ENCODE measurements around the gene SRRT.
A peak's percentile ranks its signal among the peaks of the same experiment; 100 is the strongest.

The SRRT gene

DNA sequence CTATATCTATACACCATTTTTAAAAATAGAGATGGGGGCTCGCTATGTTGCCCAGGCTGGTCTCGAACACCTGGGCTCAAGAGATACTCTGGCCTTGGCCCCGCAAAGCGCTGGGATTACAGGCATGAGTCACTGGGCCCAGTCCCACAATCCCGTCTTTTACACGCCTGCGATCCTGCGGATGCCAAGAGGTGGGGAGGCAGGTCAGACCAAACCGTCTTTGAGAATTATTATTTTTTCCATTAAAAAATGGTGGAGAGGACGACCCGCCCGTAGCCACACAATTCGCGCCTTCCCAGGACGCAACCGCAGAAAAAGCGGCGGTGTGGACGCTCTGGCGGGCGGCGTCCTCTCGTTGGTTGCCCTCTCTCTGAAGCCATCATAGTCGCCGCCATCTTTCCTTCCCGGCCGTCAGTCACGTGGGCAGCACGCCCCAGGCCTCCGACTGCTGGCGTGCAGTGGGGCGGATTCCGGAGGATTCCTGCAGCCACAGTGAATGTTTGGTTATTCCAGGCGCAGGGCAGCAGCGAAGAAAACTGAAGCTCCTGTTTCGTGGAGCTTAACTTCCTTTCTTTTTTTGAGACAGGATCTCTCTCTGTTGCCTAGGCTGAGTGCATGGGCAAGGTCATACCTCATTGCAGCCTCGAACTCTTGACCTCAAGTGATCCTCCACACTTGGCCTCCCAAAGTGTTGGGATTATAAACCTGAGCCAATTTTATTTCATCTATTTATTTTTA lies 37.6 kb upstream of the SRRT start:
- TF ChIP-seq, protein P1, sequence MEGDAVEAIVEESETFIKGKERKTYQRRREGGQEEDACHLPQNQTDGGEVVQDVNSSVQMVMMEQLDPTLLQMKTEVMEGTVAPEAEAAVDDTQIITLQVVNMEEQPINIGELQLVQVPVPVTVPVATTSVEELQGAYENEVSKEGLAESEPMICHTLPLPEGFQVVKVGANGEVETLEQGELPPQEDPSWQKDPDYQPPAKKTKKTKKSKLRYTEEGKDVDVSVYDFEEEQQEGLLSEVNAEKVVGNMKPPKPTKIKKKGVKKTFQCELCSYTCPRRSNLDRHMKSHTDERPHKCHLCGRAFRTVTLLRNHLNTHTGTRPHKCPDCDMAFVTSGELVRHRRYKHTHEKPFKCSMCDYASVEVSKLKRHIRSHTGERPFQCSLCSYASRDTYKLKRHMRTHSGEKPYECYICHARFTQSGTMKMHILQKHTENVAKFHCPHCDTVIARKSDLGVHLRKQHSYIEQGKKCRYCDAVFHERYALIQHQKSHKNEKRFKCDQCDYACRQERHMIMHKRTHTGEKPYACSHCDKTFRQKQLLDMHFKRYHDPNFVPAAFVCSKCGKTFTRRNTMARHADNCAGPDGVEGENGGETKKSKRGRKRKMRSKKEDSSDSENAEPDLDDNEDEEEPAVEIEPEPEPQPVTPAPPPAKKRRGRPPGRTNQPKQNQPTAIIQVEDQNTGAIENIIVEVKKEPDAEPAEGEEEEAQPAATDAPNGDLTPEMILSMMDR (IDR thresholded peaks at IDR 0.05; ENCODE audit: low read depth, low read length) = no peak
- TF ChIP-seq EZH2phosphoT487 (IDR thresholded peaks at IDR 0.05; ENCODE audit: low read depth) = no peak
- Histone ChIP-seq H3K36me3 (replicated peaks; ENCODE audit: low read depth, low read length) (no peaks in the 10 kb centered on the region), H2AFZ (ENCODE audit: low read depth, low read length) (peak overlapping the region; percentile 93; the same call in 1 of the 2 replicates), H3K27ac (ENCODE audit: low read length) (peak overlapping the region; percentile 45), H3K79me2 (ENCODE audit: low read length) (no peaks in the 10 kb centered on the region), H3K4me3 (ENCODE audit: low read length) (peak overlapping the region; percentile 78), H3K4me1 (ENCODE audit: low read length) (peaks cover 6% of the 10 kb centered on the region; the same call in 1 of the 2 replicates), H3K4me2 (ENCODE audit: low read length) (peak overlapping the region; percentile 84), H3K27me3 (ENCODE audit: low read depth, low read length) (no peaks in the 10 kb centered on the region), H4K20me1 (ENCODE audit: insufficient read depth, low read length) (no peaks in the 10 kb centered on the region), H3K9me3 (ENCODE audit: insufficient read depth, low read length) (no peaks in the 10 kb centered on the region), H3K9ac (ENCODE audit: low read length) (peak overlapping the region; percentile 91)

DNA sequence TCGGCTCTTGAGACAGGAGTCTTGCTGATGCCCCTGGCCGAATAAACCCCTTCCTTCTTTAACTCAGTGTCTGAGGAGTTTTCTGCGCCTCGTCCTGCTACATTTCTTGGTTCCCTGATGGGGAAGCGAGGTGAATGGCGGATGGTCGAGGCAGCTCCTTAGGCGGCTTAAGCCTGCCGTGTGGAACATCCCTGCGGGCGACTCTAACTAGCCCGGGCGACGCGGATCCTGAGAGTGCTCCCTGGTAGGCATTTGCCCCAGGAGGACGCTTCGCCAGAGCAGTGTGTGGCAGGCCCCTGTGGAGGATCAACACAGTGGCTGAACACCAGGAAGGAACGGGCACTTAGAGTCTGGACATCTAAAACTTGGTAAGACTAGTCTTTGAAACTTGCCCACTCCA lies 35.5 kb upstream of the SRRT start:
- no peaks in the 10 kb centered on the region for H3K9me3 ChIP-seq (ENCODE audit: insufficient read depth, low read length)
- H3K9ac ChIP-seq (ENCODE audit: low read length) = no peak overlapping the region
- H3K4me3 ChIP-seq (ENCODE audit: low read length) = no peak overlapping the region
- no peaks in the 10 kb centered on the region for H3K36me3 ChIP-seq (replicated peaks; ENCODE audit: low read depth, low read length)
- H3K4me2 ChIP-seq (ENCODE audit: low read length) = no peak overlapping the region
- TF ChIP-seq, protein P1 (IDR thresholded peaks at IDR 0.05; ENCODE audit: low read depth, low read length) = no peak
- no peak for TF ChIP-seq EZH2phosphoT487 (IDR thresholded peaks at IDR 0.05; ENCODE audit: low read depth)
- no peak overlapping the region for H3K27ac ChIP-seq (ENCODE audit: low read length)
- H4K20me1 ChIP-seq (ENCODE audit: insufficient read depth, low read length) = no peaks in the 10 kb centered on the region
- no peaks in the 10 kb centered on the region for H3K79me2 ChIP-seq (ENCODE audit: low read length)
- H3K27me3 ChIP-seq (ENCODE audit: low read depth, low read length) = no peaks in the 10 kb centered on the region
- peaks cover 6% of the 10 kb centered on the region; the same call in 1 of the 2 replicates for H3K4me1 ChIP-seq (ENCODE audit: low read length)
- H2AFZ ChIP-seq (ENCODE audit: low read depth, low read length) = no peak overlapping the region

DNA sequence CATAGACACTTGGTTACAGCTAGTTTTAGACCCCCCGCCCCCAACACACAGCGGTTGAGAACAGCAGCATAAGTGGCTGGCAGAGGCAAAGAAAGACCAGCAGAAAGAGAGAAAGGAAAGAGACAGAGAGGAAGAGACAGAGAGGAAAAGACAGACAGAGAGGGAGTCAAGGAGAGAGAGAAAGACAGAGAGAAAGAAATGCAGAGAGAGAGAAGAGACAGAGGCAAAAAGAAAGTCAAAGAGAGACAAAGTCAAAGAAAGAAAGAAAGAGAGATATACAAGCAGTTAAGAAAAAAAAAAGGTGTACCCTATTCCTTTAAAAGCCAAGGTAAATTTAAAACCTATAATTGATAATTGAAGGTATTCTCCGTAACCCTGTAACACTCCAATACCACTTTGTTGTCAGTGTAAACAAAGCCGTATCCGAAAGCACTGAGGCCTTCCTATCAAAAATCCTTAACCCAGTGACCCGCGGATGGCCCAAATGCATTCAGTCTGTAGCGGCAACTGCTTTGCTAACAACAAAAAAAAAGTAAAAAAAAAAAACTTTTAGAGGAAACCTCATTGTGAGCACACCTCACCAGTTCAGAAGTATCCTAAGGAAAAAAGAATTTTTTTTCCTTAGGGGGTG lies 34.3 kb upstream of the SRRT start:
- H4K20me1 ChIP-seq (ENCODE audit: insufficient read depth, low read length) = no peaks in the 10 kb centered on the region
- H3K9ac ChIP-seq (ENCODE audit: low read length) = no peak overlapping the region
- no peaks in the 10 kb centered on the region for H3K27me3 ChIP-seq (ENCODE audit: low read depth, low read length)
- peaks cover 6% of the 10 kb centered on the region; the same call in 1 of the 2 replicates for H3K4me1 ChIP-seq (ENCODE audit: low read length)
- no peaks in the 10 kb centered on the region for H3K9me3 ChIP-seq (ENCODE audit: insufficient read depth, low read length)
- TF ChIP-seq, protein P1 (IDR thresholded peaks at IDR 0.05; ENCODE audit: low read depth, low read length) = no peak
- TF ChIP-seq EZH2phosphoT487 (IDR thresholded peaks at IDR 0.05; ENCODE audit: low read depth) = no peak
- H3K4me2 ChIP-seq (ENCODE audit: low read length) = no peak overlapping the region
- H3K27ac ChIP-seq (ENCODE audit: low read length) = no peak overlapping the region
- H3K4me3 ChIP-seq (ENCODE audit: low read length) = no peak overlapping the region
- H3K36me3 ChIP-seq (replicated peaks; ENCODE audit: low read depth, low read length) = no peaks in the 10 kb centered on the region
- no peaks in the 10 kb centered on the region for H3K79me2 ChIP-seq (ENCODE audit: low read length)
- H2AFZ ChIP-seq (ENCODE audit: low read depth, low read length) = no peak overlapping the region

DNA sequence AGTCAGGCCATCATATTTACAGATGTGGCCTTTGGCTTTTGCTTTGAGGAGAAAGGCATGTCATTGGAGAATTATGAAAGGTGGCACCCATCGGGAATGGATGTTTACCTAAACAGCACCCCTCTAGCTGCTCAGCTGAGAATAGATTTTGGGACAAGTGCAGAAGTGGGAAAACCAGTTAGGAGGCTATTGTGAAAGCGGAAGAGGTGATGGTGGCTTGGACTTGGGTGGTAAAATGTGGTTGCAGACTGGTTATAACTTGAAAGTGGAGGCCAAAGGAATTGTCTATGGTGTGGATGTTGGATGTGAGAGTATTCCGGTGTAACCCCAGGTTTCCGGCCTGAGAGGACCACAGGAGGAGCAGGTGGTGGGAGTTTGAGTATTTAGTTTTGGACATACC lies 27.5 kb upstream of the SRRT start:
- peaks cover 3% of the 10 kb centered on the region; the same call in 1 of the 2 replicates for H3K4me1 ChIP-seq (ENCODE audit: low read length)
- no peaks in the 10 kb centered on the region for H3K27me3 ChIP-seq (ENCODE audit: low read depth, low read length)
- H3K4me3 ChIP-seq (ENCODE audit: low read length) = no peak overlapping the region
- no peaks in the 10 kb centered on the region for H3K36me3 ChIP-seq (replicated peaks; ENCODE audit: low read depth, low read length)
- no peaks in the 10 kb centered on the region for H3K79me2 ChIP-seq (ENCODE audit: low read length)
- H2AFZ ChIP-seq (ENCODE audit: low read depth, low read length) = no peak overlapping the region
- no peak overlapping the region for H3K4me2 ChIP-seq (ENCODE audit: low read length)
- TF ChIP-seq, protein P1 (IDR thresholded peaks at IDR 0.05; ENCODE audit: low read depth, low read length) = no peak
- no peak for TF ChIP-seq EZH2phosphoT487 (IDR thresholded peaks at IDR 0.05; ENCODE audit: low read depth)
- no peaks in the 10 kb centered on the region for H3K9me3 ChIP-seq (ENCODE audit: insufficient read depth, low read length)
- H4K20me1 ChIP-seq (ENCODE audit: insufficient read depth, low read length) = no peaks in the 10 kb centered on the region
- no peak overlapping the region for H3K27ac ChIP-seq (ENCODE audit: low read length)
- H3K9ac ChIP-seq (ENCODE audit: low read length) = no peak overlapping the region

All from OCI-LY3 (cell line).